ENCODE measurements around the gene FGFR3.

DNA sequence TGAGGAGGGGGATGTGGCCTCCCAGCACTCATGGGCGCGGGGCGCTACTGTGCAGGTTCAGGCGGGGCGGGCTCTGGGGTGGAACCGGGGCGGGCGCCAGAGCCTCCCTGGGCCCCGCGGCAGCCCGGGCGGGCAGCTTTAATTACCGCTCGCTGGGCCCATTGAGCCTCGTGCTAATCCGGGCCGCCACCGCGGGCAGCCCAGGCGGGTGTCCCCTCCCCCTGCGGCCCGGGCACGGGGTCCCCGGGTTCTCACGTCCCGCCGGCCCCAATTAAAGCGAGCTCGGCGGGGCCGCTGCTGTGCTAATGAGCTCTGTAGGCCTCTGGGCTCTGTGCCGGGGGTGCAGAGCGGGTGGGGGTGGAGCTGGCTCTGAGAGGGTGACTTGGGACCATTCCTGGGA lies 22.8 kb upstream of the FGFR3 start:
- TF ChIP-seq, protein P1, sequence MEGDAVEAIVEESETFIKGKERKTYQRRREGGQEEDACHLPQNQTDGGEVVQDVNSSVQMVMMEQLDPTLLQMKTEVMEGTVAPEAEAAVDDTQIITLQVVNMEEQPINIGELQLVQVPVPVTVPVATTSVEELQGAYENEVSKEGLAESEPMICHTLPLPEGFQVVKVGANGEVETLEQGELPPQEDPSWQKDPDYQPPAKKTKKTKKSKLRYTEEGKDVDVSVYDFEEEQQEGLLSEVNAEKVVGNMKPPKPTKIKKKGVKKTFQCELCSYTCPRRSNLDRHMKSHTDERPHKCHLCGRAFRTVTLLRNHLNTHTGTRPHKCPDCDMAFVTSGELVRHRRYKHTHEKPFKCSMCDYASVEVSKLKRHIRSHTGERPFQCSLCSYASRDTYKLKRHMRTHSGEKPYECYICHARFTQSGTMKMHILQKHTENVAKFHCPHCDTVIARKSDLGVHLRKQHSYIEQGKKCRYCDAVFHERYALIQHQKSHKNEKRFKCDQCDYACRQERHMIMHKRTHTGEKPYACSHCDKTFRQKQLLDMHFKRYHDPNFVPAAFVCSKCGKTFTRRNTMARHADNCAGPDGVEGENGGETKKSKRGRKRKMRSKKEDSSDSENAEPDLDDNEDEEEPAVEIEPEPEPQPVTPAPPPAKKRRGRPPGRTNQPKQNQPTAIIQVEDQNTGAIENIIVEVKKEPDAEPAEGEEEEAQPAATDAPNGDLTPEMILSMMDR (IDR thresholded peaks at IDR 0.05; ENCODE audit: control extremely low read depth in 1 of 3, insufficient read depth in 1 of 3, low read depth in 1 of 3, low read length in 3 of 3): no peak
- TF ChIP-seq BACH1 (IDR thresholded peaks at IDR 0.05; ENCODE audit: low read length) (no peak), MAFK (IDR thresholded peaks at IDR 0.05; ENCODE audit: low read depth, low read length) (no peak), TBP (IDR thresholded peaks at IDR 0.05; ENCODE audit: low read depth, low read length) (no peak), EZH2 (IDR thresholded peaks at IDR 0.05; ENCODE audit: low read depth, low read length, severe bottlenecking) (no peak), POLR2A (IDR thresholded peaks at IDR 0.05; ENCODE audit: control extremely low read depth in 1 of 2, low read depth in 2 of 2, low read length in 2 of 2) (no peak), CEBPB (IDR thresholded peaks at IDR 0.05; ENCODE audit: low read depth, low read length) (no peak), BCL11A (IDR thresholded peaks at IDR 0.05; ENCODE audit: low read depth in 2 of 2, low read length in 2 of 2) (no peak), CREB1 (IDR thresholded peaks at IDR 0.05) (no peak), EP300 (IDR thresholded peaks at IDR 0.05; ENCODE audit: borderline replicate concordance in 1 of 2, low read depth in 2 of 2, low read length in 2 of 2) (no peak), RAD21 (IDR thresholded peaks at IDR 0.05 in 1 of 2, conservative IDR thresholded peaks at IDR 0.05 in 1 of 2; ENCODE audit: low read depth in 2 of 2, low read length in 2 of 2) (no peak), CBX5 (IDR thresholded peaks at IDR 0.05; ENCODE audit: low read depth, low read length) (no peak), SRF (IDR thresholded peaks at IDR 0.05; ENCODE audit: low read depth, low read length) (no peak)
- TF ChIP-seq, protein P2, sequence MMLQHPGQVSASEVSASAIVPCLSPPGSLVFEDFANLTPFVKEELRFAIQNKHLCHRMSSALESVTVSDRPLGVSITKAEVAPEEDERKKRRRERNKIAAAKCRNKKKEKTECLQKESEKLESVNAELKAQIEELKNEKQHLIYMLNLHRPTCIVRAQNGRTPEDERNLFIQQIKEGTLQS (IDR thresholded peaks at IDR 0.05; ENCODE audit: insufficient read depth, low read depth, low read length): no peak

Data from H1 (cell line).